GM18511 (cell line): ENCODE data around the gene DUSP9.
"Not testable (repeated sequence)": the region's sequence is repeated elsewhere in the genome, so short reads cannot be mapped to it uniquely, and the experiment has no call there.

Experiments
- ATAC-seq: cut with Tn5 transposase; IDR thresholded peaks from one replicate; pipeline ENCODE4 v1.9.1; 2021; ENCODE audit warnings: mild to moderate bottlenecking, moderate library complexity; ENCODE audit not compliant: unreplicated experiment

The DUSP9 gene

GRCh38 chrX:153689654-153690465 lies 42.9 kb downstream of the DUSP9 start:
- ATAC-seq: no peak

GRCh38 chrX:153690466-153690865 lies 43.5 kb downstream of the DUSP9 start:
- no peak for ATAC-seq

DNA sequence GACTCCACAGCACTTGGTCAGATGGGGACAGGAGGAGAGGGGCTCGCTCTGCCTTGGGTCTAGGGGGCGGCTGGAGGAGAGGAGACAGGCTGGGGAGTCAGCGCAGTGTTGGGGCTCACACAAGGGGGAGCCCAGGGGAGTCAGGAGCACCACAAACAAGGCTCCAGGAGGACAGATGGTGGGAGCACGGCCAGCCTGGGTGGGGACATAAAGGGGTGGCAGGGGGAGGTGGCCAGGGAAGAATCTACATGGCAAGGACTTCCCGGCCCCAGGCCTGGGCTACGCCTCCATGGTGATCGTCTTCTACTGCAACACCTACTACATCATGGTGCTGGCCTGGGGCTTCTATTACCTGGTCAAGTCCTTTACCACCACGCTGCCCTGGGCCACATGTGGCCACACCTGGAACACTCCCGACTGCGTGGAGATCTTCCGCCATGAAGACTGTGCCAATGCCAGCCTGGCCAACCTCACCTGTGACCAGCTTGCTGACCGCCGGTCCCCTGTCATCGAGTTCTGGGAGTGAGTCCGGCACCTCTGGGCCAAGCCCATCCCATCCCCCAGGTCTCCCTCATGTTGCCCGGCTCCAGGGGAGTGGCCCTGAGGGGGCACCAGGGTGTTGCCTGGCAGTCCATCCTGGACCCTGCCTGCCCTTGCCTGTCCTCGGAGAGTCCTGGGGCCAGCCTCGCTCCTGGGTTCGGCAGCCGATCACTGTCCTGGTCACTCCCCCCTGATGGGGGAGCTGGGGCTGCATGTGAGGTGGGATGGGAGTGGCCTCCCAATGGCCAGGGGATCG lies 44.2 kb downstream of the DUSP9 start:
- not testable (repeated sequence) for ATAC-seq

DNA sequence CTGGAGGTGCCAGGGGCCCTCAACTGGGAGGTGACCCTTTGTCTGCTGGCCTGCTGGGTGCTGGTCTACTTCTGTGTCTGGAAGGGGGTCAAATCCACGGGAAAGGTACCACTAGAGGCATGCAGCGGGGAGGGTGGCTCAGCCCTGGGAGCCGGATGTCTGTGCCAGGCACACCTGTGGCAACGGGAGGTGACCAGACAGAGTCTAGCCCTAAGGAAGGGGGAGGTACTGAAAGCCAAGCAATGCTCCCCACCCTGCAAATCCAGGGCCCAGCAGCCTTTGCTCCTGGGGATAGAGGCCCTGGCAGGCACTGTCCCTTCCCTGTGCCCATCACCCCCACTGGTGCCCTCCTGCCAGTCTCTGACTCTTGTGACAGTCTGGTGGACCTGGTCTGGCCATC lies 45.0 kb downstream of the DUSP9 start:
- ATAC-seq: no peak

DNA sequence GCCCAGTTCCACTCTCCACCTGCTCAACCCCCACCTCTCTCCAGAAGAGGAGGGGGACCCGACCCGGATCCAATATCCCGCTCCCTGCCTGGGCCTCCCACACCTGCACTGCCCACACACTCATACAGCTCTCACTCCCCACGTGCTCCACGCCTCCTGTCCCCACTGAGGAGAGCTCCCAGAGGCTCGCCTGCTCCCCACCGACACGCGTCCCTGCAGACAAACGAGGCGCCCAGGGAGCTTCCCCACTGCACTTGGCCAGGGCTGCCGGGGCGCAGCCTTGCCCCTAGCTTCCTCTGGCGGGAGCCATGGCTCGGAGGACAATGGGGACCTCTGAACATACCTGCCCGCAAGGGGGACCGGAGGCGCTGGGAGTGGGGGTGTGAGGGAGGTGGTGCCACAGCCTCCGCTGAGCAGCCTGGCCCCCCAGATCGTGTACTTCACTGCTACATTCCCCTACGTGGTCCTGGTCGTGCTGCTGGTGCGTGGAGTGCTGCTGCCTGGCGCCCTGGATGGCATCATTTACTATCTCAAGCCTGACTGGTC lies 45.7 kb downstream of the DUSP9 start:
- ATAC-seq: no peak

- no peak for ATAC-seq
Measured at GRCh38 chrX:153693216-153694086, 46.4 kb downstream of the DUSP9 start.

DNA sequence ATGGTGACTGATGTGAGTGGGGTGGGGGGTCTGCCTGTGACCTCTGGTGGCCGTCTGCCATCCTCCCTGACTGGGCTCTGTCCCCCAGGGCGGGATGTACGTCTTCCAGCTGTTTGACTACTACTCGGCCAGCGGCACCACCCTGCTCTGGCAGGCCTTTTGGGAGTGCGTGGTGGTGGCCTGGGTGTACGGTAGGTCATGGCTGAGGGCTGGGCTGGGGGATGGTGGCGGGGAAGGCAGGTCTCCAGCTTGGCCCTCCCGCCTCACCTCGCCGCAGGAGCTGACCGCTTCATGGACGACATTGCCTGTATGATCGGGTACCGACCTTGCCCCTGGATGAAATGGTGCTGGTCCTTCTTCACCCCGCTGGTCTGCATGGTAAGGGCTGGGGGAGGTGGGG lies 47.3 kb downstream of the DUSP9 start:
- not testable (repeated sequence) for ATAC-seq

DNA sequence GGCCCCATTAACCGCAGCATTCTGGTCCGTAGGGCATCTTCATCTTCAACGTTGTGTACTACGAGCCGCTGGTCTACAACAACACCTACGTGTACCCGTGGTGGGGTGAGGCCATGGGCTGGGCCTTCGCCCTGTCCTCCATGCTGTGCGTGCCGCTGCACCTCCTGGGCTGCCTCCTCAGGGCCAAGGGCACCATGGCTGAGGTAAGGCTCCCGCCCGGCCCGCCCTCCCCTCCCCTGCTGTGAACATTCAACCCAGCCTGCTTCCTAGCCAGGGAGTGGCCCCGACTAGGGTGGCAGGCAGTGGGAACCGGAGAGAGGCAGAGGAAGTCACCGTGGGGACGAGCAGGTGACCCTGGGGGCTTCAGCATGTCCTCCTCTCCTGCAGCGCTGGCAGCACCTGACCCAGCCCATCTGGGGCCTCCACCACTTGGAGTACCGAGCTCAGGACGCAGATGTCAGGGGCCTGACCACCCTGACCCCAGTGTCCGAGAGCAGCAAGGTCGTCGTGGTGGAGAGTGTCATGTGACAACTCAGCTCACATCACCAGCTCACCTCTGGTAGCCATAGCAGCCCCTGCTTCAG lies 47.8 kb downstream of the DUSP9 start:
- no peak for ATAC-seq

GRCh38 chrX:153696100-153696499 lies 49.1 kb downstream of the DUSP9 start:
- ATAC-seq: no peak

DNA sequence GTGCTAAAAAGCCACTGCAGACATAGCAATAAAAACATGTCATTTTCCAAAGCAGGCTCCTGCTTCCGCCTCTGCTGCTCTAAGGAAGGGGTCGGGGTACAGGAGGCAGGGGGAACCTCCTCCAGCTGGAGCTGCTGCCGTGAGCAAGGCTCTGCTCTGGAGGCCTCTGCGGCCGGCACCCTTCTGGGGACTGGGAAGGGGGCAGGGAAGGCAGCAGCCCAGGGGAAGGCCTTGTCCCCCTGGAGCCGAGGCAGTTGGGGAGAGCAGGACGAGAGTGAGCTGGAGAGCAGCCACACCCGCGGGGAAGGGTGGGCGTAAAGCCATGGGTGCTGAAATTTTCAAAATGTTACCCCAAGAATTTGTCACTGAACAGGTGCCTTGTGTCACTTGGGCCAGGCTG lies 49.5 kb downstream of the DUSP9 start:
- not testable (repeated sequence) for ATAC-seq

DNA sequence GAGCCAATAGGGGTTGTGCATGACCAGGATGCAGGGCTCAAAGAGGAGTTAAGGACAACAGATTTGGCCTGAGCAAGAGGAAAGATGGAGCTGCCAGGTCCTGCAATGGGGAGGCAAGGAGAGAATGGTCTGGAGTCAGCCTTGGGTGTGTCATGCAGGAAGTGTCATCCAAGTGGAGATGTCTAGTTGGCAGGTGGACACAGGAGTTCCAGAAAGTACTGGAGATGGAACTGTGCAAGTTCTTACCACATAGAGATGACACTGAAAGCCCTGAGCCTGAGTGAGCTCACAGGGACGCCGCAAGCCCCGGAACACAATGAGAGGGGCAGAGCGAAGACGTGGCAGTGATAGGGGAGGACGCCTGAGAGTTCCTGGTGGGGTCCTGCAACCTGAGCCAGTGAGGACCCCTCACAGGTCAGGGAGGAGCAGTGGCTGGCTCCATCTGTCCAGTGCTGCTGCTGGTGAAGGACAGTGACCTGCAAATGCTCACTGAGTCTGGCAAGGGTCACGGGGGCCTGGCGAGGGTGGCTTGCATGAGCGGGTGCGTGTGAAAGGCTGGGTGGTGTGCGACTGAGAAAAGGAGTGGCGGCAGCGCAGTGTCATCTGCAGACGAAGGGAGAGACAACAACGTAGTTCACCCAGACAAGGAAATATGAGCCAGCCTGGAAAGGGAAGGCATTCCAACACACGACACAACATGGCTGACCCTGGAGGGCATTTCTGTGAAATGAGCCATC lies 50.2 kb downstream of the DUSP9 start:
- ATAC-seq: not testable (repeated sequence)

DNA sequence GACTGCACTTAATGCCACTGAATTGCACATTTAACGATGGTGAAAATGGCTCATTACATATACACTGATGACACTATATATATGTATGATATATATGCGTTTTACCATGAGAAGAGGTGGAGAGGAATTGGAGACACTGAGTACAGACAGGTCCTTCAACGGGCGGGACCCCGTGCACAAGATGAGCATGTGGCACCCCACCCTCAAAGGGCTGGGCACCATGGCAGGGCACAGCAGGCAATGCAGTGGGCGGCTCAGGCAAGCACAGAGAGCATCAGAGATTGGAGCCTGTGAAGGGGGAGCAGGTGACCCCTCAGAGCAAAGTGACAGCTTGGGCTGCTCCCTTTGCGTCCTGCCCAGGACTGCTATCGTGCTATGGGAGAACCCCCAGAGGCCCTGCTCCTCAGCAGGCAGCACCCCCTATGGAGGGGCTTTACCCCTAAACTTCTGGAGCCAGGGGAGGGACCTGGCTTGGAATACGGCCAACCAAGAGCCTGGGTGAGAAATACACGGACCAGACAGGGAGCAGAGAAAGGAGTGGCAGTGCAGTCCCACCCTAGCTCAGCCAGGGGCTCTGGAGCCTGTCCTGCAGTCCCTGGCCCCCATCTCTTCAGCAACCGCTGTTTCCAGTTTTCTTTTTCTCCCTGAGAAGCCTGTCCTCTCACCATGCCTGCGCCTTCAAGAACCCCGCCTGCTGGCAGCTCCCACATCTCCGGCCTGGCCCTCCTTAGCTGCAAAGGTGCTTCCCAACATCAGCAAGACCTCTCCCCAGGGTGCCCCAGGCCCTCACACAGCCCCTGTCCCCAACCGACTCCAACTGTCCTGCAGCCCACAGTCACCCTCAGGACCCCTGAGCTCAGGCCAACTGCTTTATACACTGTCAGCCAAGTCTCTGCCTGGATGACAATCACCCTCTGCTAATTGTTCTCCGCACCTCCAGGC lies 51.2 kb downstream of the DUSP9 start:
- no peak for ATAC-seq

DNA sequence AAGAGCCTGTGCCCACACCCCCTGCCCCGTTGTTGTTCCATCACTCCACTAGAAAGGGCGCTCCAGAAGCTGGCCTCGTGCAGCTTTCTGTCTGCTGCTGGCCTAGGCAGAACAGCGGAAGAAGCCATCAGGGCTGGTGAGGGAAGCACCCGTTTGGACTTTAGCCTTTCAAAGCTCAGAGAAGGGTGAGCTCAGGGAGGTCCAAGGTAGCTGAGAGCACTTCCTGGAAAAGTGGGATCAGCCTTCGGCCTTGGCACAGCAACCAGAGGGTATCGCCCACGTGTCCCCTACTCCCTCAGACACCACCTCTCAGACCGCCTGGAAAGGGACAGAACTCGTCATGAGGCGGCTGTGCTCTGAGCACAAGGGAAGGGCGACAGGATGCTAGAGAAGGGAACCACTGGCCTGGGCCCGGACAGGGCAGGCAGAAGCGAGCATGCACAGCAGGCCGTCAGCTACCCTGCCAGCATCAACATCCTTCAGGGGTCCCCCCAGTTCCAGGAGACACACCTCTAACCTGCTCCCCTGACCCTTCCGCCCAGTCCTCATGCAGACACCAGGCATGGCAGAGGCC lies 52.3 kb downstream of the DUSP9 start:
- ATAC-seq: not testable (repeated sequence)

- ATAC-seq: not testable (repeated sequence)
Measured at GRCh38 chrX:153699784-153700371, 52.9 kb downstream of the DUSP9 start.

GRCh38 chrX:153700376-153700945 lies 53.5 kb downstream of the DUSP9 start:
- no peak for ATAC-seq
